Activated CD8-positive, alpha-beta memory T cell treated with anti-CD3 and anti-CD28 coated beads, Interleukin-2, amount 50 U/mL, for 1 hour (primary cell): Measurements from ENCODE around the gene GPR17.

Experiments
- DNase-seq: peaks from one replicate; pipeline ENCODE4 v3.0.0-alpha.2; 2020; ENCODE audit errors: extremely low read depth

The GPR17 gene

GRCh38 chr2:127690696-127691095 is 44.7 kb downstream of the GPR17 start:
- no peak for DNase-seq

DNA sequence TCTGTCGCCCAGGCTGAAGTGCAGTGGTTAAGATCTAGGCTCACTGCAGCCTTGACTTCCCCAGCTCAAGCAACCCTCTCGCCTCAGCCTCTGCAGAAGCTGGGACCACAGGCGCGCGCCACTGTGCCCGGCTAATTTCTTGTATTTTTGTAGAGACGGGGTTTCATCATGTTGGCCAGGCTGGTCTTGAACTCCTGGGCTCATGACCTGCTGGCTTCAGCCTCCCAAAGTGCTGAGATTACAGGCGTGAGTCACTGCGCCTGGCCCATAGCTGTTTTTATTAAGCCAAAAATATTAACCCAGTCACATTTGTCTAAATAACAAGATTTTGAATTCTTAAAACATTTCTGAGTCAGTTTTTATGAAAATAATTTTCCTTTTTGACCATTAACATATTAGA is 49.0 kb downstream of the GPR17 start:
- no peak for DNase-seq

- no peak for DNase-seq
These were observed 49.8 kb downstream of the GPR17 start for GRCh38 chr2:127695491-127696472.

GRCh38 chr2:127697482-127698180 is 51.7 kb downstream of the GPR17 start:
- no peak for DNase-seq

- no peak for DNase-seq
These were observed 52.8 kb downstream of the GPR17 start for GRCh38 chr2:127698553-127699355.

- DNase-seq: no peak
These were observed 54.7 kb downstream of the GPR17 start for GRCh38 chr2:127700527-127701192.

DNA sequence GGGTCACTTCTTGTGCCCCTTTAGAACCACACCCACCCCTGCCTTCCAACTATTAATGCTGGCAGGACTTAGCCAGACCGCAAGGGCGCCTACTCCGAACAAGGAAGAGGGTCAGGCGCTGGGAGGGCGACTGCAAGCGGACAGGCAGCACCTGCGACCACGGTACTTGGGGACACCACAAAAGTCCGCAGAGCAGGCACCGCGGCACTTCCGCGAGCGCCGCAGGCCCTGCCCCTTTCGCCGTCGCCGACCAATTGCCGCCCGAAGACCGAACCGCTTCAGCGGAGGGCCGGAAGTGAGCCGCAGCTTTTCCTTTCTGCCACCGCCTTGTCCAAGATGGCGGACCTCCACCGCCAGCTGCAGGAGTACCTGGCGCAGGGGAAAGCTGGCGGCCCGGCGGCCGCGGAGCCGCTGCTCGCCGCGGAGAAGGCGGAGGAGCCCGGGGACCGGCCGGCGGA is 55.3 kb downstream of the GPR17 start, which contains the start of gene SFT2D3:
SFT2D3 (plus strand) TSS at position 305 of the 458 bp plus-strand sequence; CDS start at position 337, 32 bp downstream.
- peak; percentile 74 for DNase-seq

DNA sequence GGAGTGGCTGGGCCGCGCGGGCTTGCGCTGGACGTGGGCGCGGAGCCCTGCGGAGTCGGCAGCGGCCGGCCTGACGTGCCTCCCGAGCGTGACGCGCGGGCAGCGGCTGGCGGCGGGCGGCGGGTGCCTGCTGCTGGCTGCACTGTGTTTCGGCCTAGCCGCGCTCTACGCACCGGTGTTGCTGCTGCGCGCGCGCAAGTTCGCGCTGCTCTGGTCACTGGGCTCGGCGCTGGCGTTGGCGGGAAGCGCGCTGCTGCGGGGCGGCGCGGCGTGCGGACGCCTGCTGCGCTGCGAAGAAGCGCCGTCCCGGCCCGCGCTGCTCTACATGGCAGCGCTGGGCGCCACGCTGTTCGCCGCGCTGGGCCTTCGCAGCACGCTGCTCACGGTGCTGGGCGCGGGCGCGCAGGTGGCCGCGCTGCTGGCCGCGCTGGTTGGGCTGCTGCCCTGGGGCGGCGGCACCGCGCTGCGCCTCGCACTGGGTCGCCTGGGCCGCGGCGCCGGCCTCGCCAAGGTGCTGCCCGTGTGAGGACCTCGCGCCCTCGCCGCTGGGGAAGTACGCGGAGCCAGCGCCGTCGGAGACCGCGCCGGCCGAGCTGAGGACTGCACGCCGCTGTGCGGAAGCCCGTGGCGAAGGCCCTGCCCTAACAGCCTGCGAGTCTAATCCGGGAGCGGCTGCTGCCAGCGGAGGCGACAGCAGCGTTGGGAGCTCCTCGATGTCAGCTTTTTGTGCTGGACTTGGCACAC is 55.9 kb downstream of the GPR17 start:
- peak; percentile 44 for DNase-seq
